T-cell (primary cell): Measurements from ENCODE around the gene CASZ1. TPM values are rescaled to one million over a fixed set of nuclear protein-coding genes. Genes with fewer than 3 reads are reported as not detected.

Experiments
- ATAC-seq, 4 experiments: fragments of 200-7000 bp in 3 of 4; fragments of 150-1000 bp in 1 of 4; cut with Tn5 transposase; replicated peaks in 1 of 4; 1 replicate in 3 of 4; 2 replicates in 1 of 4; pipeline ENCODE4 v1.10.0; 2021; ENCODE audit warnings: moderate library complexity in 3 of 4, mild to moderate bottlenecking in 2 of 4, moderate number of reproducible peaks in 1 of 4
- CTCF ChIA-PET, 2 donors: fragments of 300-600 bp; sonication (Branson Sonifier 250); formaldehyde crosslinking; loops; one replicate each; lab custom pipeline; 2022; ENCODE audit warnings: antibody characterized with exemption in 2 of 2; lab: Charles Lee
- POLR2A ChIA-PET, 2 donors: fragments of 300-600 bp; sonication (Branson Sonifier 250); formaldehyde crosslinking; loops; one replicate each; lab custom pipeline; 2022; ENCODE audit warnings: antibody characterized with exemption in 2 of 2; lab: Charles Lee
- DNase-seq, 35 experiments: peaks; one replicate each; pipeline versions ENCODE4 v3.0.0 to v3.0.0-alpha.2; 2013 to 2023
- H3K27ac ChIP-seq: one replicate; pipeline ENCODE4 v1.5.1; 2013; ENCODE audit warnings: low read length
- H3K27me3 ChIP-seq, 2 experiments: replicated peaks in 1 of 2; 1 replicate in 1 of 2; 2 replicates in 1 of 2; pipeline versions ENCODE4 v1.6.1 to v1.7.0; 2013; ENCODE audit warnings: low read length in 1 of 2, mixed read lengths in 1 of 2; ENCODE audit not compliant: control insufficient read depth in 2 of 2, insufficient read depth in 2 of 2; ENCODE audit errors: extremely low read depth in 1 of 2
- H3K36me3 ChIP-seq, 2 donors: 1 replicate in 1 of 2; 2 replicates in 1 of 2; pipeline versions ENCODE4 v1.6.1 to v1.7.0; 2013; ENCODE audit warnings: low read length in 1 of 2; ENCODE audit not compliant: control insufficient read depth in 2 of 2, insufficient read depth in 1 of 2; ENCODE audit errors: extremely low read depth in 1 of 2
- H3K4me1 ChIP-seq, 2 experiments: 1 replicate in 1 of 2; 2 replicates in 1 of 2; pipeline versions ENCODE4 v1.6.1 to v1.7.0; 2013; ENCODE audit warnings: low read length in 2 of 2, mixed read lengths in 1 of 2; ENCODE audit not compliant: insufficient read depth in 2 of 2, control insufficient read depth in 1 of 2; ENCODE audit errors: extremely low read depth in 1 of 2
- H3K4me3 ChIP-seq, 2 donors: 1 replicate in 1 of 2; 2 replicates in 1 of 2; pipeline versions ENCODE4 v1.5.1 to v1.7.0; 2013; ENCODE audit warnings: mild to moderate bottlenecking in 2 of 2, low read length in 1 of 2, moderate library complexity in 1 of 2; ENCODE audit not compliant: control insufficient read depth in 1 of 2; ENCODE audit errors: extremely low read depth in 1 of 2
- H3K9me3 ChIP-seq: 2 replicates; pipeline ENCODE4 v1.7.0; 2013
- H3K27ac Mint-ChIP-seq, 2 donors: one replicate each; pipeline ENCODE4 v1.8.0; 2020 to 2021; ENCODE audit warnings: mild to moderate bottlenecking in 2 of 2, mixed read lengths in 2 of 2
- H3K27me3 Mint-ChIP-seq, 2 donors: one replicate each; pipeline ENCODE4 v1.8.0; 2021 to 2022; ENCODE audit warnings: mixed read lengths in 2 of 2
- H3K36me3 Mint-ChIP-seq: one replicate; pipeline ENCODE4 v1.8.0; 2021; ENCODE audit warnings: mixed read lengths
- H3K4me1 Mint-ChIP-seq, 3 donors: one replicate each; pipeline ENCODE4 v1.8.0; 2020 to 2022; ENCODE audit warnings: mixed read lengths in 3 of 3, mild to moderate bottlenecking in 1 of 3
- H3K4me3 Mint-ChIP-seq, 3 donors: one replicate each; pipeline ENCODE4 v1.8.0; 2020 to 2022; ENCODE audit warnings: mild to moderate bottlenecking in 3 of 3, mixed read lengths in 3 of 3, moderate library complexity in 3 of 3
- H3K9me3 Mint-ChIP-seq, 3 donors: one replicate each; pipeline ENCODE4 v1.8.0; 2020 to 2022; ENCODE audit warnings: mixed read lengths in 3 of 3
- WGBS: methylation state at CpG from one replicate; pipeline ENCODE4 v1.1.5; 2013; ENCODE audit warnings: missing lambda C conversion rate; ENCODE audit not compliant: insufficient coverage; 5-methylcytosine and 5-hydroxymethylcytosine counted together
- total RNA-seq, 35 experiments: library from RNA in 6 of 35; stranded (reverse) in 6 of 35; fragments of 120-200 nt in 1 of 35; gene quantifications; one replicate each; pipeline versions ENCODE4 v1.2.1 to v1.2.4 and lab custom pipeline; 2013 to 2026

Gene CASZ1, protein sequence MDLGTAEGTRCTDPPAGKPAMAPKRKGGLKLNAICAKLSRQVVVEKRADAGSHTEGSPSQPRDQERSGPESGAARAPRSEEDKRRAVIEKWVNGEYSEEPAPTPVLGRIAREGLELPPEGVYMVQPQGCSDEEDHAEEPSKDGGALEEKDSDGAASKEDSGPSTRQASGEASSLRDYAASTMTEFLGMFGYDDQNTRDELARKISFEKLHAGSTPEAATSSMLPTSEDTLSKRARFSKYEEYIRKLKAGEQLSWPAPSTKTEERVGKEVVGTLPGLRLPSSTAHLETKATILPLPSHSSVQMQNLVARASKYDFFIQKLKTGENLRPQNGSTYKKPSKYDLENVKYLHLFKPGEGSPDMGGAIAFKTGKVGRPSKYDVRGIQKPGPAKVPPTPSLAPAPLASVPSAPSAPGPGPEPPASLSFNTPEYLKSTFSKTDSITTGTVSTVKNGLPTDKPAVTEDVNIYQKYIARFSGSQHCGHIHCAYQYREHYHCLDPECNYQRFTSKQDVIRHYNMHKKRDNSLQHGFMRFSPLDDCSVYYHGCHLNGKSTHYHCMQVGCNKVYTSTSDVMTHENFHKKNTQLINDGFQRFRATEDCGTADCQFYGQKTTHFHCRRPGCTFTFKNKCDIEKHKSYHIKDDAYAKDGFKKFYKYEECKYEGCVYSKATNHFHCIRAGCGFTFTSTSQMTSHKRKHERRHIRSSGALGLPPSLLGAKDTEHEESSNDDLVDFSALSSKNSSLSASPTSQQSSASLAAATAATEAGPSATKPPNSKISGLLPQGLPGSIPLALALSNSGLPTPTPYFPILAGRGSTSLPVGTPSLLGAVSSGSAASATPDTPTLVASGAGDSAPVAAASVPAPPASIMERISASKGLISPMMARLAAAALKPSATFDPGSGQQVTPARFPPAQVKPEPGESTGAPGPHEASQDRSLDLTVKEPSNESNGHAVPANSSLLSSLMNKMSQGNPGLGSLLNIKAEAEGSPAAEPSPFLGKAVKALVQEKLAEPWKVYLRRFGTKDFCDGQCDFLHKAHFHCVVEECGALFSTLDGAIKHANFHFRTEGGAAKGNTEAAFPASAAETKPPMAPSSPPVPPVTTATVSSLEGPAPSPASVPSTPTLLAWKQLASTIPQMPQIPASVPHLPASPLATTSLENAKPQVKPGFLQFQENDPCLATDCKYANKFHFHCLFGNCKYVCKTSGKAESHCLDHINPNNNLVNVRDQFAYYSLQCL (N-terminal part only)
- 10 to 100 TPM; 12.9 to 23.0 (median 14.3) TPM for total RNA-seq
- 6.5 TPM for total RNA-seq (2013)
- 6.3 to 38.6 (median 22.1) reads per million in 29 experiments for total RNA-seq (lab: John Stamatoyannopoulos, UW)

DNA sequence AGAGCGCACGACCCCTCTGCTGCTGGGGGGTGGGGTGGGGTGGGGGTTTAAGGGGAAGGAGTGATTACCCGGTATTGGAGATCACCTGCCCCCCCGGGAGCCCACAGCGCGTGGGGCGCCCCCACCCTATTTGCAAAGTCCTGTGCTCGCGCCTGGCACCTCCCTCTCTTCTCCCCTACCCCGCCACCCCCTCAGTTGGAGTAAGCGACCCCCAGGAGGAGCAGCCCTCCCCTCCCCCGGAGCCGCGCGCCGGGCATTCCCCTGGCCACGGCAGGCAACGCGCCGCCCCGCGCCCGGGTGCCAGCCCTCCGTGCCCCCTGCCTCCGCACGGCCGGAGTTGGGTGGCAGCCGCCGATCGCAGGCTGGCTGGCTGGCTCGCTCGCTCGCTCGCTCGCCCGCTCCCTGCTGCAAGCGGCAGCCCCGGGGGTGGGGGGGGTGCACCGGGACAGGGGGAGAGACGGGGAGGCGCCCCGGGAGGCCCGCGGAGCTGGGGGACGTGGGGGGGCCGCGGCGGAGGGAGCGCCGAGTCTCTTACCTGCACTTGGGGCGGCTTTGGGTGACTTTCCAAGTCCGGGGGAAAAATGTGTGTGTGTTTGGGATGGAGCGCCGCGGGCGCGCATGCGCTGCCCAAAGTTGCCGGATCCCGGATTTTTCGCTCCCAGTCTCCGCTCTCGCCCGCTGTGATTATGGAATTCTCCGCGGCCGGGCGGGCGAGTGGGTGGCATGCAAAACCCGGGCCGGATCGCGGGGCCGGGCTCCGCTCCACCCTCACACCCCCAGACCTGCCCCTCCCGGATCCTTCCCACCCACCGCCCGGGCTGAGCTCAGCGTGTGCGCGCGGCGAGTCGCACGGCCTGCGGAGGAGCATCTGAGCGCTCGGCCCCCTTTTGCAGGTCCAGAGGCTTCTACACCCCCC is at the start of gene CASZ1:
Gene CASZ1, minus strand, starts transcription at position 618 of the 916 bp plus-strand sequence. CDS start 102,757 bp downstream, outside the sequence.
- Mint-ChIP-seq H3K9me3 (no peaks in the 10 kb centered on the region), H3K27me3 (peaks cover 51 to 55% of the 10 kb centered on the region in 2 donors), H3K4me3 (peak within 1 kb of the TSS in 1 of 3 donors; percentile 65), H3K4me1 (peaks cover 6 to 17% (median 13%) of the 10 kb centered on the region in 3 donors), H3K36me3 (no peaks in the 10 kb centered on the region), H3K27ac (no peak within 1 kb of the TSS)
- DNase-seq (no peak), ATAC-seq (no peak)
- Histone ChIP-seq H3K4me3 (peak within 1 kb of the TSS in 1 of 2 donors; percentile 47), H3K36me3 (no peaks in the 10 kb centered on the region), H3K27ac (no peak within 1 kb of the TSS), H3K27me3 (peaks cover 4 to 62% of the 10 kb centered on the region in 2 experiments), H3K4me1 (peaks cover 0 to 29% of the 10 kb centered on the region in 2 experiments), H3K9me3 (no peaks in the 10 kb centered on the region)
- POLR2A ChIA-PET, result interaction anchor here in 1 of 2 donors (0.6 kb wide), 1 partner anchor 81 kb away, joined by 4 read pairs; no protein-coding TSS in a partner anchor
- 1% methylated on average over 67 of the region's 88 CpGs for WGBS
- CTCF ChIA-PET, result interaction anchor here (0.6 kb wide), 2 partner anchors 331 to 486 kb away, joined by 3 read pairs; no protein-coding TSS in a partner anchor

DNA sequence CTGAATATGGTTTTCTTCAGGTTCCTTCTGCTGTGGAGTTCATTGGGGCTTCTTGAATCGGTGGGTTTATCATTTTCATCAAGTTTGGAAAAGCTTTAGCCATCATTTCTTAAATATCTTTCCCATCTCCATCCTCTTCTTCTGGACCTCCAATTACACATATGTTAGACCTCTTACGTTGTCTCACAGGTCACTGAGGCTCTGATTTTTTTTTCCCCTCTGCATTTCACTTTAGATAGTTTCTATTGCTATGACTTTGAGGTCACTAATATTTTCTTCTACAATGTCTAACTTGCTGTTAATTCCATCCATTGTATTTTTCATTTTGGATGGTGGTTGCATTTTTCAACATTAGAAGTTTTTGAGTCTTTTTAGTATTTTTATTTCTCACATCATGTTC is 47.3 kb upstream of the CASZ1 start:
- H3K4me1 ChIP-seq, result no peaks in the 10 kb centered on the region
- no CpG with 5 or more reads among the region's 2 CpGs for WGBS
- H3K4me3 ChIP-seq, result no peak overlapping the region
- H3K9me3 ChIP-seq, result no peaks in the 10 kb centered on the region
- ATAC-seq, result no peak
- Mint-ChIP-seq H3K9me3 (peaks cover 7 to 8% (median 8%) of the 10 kb centered on the region in 3 donors), H3K4me1 (no peaks in the 10 kb centered on the region), H3K4me3 (no peak overlapping the region), H3K27ac (no peak overlapping the region), H3K36me3 (peaks cover 3% of the 10 kb centered on the region), H3K27me3 (peaks cover 23 to 27% of the 10 kb centered on the region in 2 donors)
- CTCF ChIA-PET, result no interaction called here
- H3K36me3 ChIP-seq, result no peaks in the 10 kb centered on the region
- POLR2A ChIA-PET, result no interaction called here
- H3K27me3 ChIP-seq, result peaks cover 0 to 24% of the 10 kb centered on the region in 2 experiments
- DNase-seq, result no peak
- H3K27ac ChIP-seq, result no peak overlapping the region

DNA sequence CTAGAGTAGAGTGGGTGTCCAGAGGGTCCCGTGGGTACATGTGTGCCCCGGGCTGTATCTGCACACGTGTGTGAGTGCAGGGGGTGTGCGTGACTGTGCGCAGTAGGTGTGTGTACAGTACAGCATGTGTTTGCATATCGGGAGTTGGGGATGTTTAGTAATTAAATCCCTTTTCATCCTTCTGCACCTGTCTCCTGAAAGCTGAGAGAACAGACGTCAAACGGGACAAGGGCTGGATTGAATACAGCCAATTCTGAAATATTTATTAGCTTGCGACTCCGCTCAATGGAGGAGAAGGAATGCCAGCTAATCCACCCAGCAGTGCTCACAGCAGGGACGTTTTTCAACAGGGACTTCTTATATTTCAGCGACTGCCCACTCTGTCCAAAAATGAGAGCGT is 44.7 kb upstream of the CASZ1 start:
- Mint-ChIP-seq H3K4me1 (peaks cover 0 to 2% (median 1%) of the 10 kb centered on the region in 3 donors), H3K4me3 (no peak overlapping the region), H3K27ac (no peak overlapping the region), H3K36me3 (peaks cover 3% of the 10 kb centered on the region), H3K27me3 (peaks cover 39 to 44% of the 10 kb centered on the region in 2 donors), H3K9me3 (peaks cover 7 to 8% (median 8%) of the 10 kb centered on the region in 3 donors)
- H3K4me3 ChIP-seq, result no peak overlapping the region
- ATAC-seq, result no peak
- DNase-seq, result no peak
- H3K4me1 ChIP-seq, result peaks cover 0 to 1% of the 10 kb centered on the region in 2 experiments
- no peaks in the 10 kb centered on the region for H3K36me3 ChIP-seq
- H3K27ac ChIP-seq, result no peak overlapping the region
- peaks cover 0 to 46% of the 10 kb centered on the region in 2 experiments for H3K27me3 ChIP-seq
- ChIA-PET POLR2A (interaction anchor here in 1 of 2 donors (0.6 kb wide), 1 partner anchor 451 kb away, joined by 3 read pairs; no protein-coding TSS in a partner anchor), CTCF (no interaction called here)
- 84% methylated on average over 7 of the region's 13 CpGs for WGBS
- no peaks in the 10 kb centered on the region for H3K9me3 ChIP-seq

DNA sequence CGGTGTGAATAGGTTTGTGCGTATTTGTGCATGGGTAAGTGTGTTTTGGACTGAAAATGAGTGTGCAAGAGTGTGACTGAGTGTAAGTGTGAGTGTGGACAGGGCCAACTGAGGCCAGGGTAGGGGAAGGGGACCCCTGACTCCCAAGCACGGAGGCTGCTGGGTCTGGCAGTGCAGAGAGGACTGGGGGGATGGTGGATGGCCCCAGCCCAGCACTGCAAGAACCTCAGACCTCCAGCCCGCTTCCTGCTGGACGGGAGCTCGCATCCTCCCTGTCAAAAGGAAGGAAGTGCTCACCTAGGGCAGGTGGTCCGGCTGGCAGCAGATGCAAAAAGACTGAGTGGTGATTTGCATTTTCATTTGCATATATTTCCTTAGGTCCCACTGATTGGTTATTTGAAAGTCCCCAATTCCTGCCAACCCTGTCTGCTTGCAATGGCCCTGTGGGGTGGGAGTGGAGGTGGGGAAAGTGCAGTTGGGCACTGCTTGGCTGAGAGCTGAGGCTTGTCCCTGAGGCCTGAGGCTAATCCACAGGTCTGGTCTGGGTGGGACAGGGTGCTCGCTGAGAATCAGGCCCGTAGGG is 42.8 kb upstream of the CASZ1 start:
- Histone ChIP-seq H3K27me3 (peaks cover 0 to 64% of the 10 kb centered on the region in 2 experiments), H3K4me1 (peaks cover 0 to 7% of the 10 kb centered on the region in 2 experiments), H3K4me3 (no peak overlapping the region), H3K27ac (no peak overlapping the region), H3K36me3 (no peaks in the 10 kb centered on the region), H3K9me3 (no peaks in the 10 kb centered on the region)
- ChIA-PET POLR2A (no interaction called here), CTCF (no interaction called here)
- no peak overlapping the region for H3K27ac Mint-ChIP-seq
- 80% methylated on average over 8 of the region's 9 CpGs for WGBS
- H3K9me3 Mint-ChIP-seq, result peaks cover 4 to 8% (median 7%) of the 10 kb centered on the region in 3 donors
- no peak overlapping the region for H3K4me3 Mint-ChIP-seq
- DNase-seq (no peak), ATAC-seq (no peak)
- H3K27me3 Mint-ChIP-seq, result peaks cover 35 to 50% of the 10 kb centered on the region in 2 donors
- H3K36me3 Mint-ChIP-seq, result peaks cover 3% of the 10 kb centered on the region
- H3K4me1 Mint-ChIP-seq, result peaks cover 0 to 2% (median 1%) of the 10 kb centered on the region in 3 donors

- no peak overlapping the region for H3K4me3 Mint-ChIP-seq
- no peak overlapping the region for H3K4me3 ChIP-seq
- no peak for DNase-seq
- no peaks in the 10 kb centered on the region for H3K36me3 ChIP-seq
- H3K36me3 Mint-ChIP-seq, result no peaks in the 10 kb centered on the region
- H3K4me1 Mint-ChIP-seq, result peaks cover 0 to 2% (median 1%) of the 10 kb centered on the region in 3 donors
- WGBS, result 70% methylated on average over 10 of the region's 11 CpGs
- CTCF ChIA-PET, result no interaction called here
- H3K27ac Mint-ChIP-seq, result no peak overlapping the region
- H3K27me3 Mint-ChIP-seq, result peaks cover 34 to 51% of the 10 kb centered on the region in 2 donors
- peaks cover 0 to 7% of the 10 kb centered on the region in 2 experiments for H3K4me1 ChIP-seq
- H3K9me3 ChIP-seq, result no peaks in the 10 kb centered on the region
- no peak overlapping the region for H3K27ac ChIP-seq
- H3K9me3 Mint-ChIP-seq, result peaks cover under 1 to 2% (median under 1%) of the 10 kb centered on the region in 3 donors
- no peak for ATAC-seq
- POLR2A ChIA-PET, result no interaction called here
- peaks cover 0 to 65% of the 10 kb centered on the region in 2 experiments for H3K27me3 ChIP-seq
These were observed 42.1 kb upstream of the CASZ1 start for GRCh38 chr1:10838541-10838940.
